HG02885 (cell line): ENCODE data around the gene PADI3.

ENCODE experiments used
- ATAC-seq: cut with Tn5 transposase; IDR thresholded peaks from one replicate; pipeline ENCODE4 v1.9.1; 2021; ENCODE audit warnings: mild to moderate bottlenecking; ENCODE audit not compliant: unreplicated experiment, poor library complexity

Gene PADI3

DNA sequence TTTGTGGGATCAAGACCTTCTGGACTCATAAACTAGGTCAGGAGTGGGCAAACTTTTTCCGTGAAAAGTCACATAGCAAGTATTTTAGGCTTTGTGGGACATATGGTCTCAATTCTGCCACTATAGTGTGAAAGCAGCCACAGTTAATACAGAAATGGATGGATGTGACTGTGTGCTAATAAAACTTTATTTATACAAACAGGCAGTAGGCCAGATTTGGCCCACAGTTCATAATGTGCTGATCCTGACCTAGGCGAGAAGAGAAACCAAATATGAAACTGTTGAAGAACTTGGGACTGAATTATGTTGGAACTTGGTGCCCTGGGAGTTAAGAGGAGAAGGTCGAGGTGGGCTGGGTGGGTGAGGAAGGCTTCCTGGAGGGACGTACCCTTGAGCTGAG lies 17.1 kb downstream of the PADI3 start:
- no peak for ATAC-seq

DNA sequence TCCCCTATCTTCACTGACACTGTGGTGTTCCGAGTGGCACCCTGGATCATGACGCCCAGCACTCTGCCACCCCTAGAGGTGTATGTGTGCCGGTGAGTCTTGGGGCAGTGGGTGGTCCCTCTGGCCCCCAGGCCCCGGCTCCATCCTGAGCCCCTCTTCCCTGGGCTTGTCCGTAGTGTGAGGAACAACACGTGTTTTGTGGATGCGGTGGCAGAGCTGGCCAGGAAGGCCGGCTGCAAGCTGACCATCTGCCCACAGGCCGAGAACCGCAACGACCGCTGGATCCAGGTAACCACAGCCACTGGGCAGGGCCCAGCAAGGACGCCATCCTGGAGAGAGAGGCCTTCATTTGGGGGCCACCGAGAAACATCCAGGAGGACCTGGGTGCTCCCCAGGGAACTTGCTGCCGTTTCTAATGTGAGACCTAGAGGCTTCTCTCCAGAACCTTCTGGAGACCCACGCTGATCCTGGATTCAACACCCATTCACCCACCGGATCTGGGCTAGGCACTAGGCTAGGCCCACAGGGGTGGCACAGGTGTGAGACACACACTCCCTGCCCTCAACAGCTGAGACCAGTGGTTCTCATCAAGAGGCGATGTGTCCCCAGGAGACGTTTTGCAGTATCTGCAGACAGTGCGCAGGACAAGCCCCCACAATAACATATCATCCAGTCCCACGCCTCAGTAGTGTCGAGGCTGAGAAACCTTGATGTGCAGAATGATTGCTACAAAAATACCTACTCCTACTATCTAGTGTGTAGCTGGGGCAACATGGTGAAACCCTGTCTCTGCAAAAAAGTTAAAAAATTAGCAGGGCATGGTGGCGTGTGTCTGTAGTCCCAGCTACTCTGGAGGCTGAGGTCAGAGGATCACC lies 22.2 kb downstream of the PADI3 start:
- ATAC-seq, result no peak

DNA sequence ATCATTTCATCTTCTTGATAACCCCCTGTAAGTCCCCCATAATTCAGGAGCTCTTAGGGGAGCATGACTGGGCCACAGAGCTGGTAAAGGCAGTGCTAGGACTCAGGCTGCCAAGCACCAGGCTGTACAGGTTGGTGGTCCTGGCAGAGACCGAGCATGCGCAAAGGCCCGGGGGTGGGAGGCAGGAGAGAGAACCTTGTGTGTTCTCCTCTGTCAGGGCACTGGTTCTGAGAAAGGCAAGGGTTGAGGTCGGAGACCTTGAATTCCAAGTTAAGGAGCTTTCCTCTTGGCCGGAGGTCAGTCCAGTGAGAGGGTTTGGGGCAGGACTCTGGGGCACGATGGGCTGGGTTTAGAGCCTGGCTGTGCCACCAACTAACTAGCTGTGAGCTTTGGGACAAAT lies 23.2 kb downstream of the PADI3 start:
- ATAC-seq, result no peak

DNA sequence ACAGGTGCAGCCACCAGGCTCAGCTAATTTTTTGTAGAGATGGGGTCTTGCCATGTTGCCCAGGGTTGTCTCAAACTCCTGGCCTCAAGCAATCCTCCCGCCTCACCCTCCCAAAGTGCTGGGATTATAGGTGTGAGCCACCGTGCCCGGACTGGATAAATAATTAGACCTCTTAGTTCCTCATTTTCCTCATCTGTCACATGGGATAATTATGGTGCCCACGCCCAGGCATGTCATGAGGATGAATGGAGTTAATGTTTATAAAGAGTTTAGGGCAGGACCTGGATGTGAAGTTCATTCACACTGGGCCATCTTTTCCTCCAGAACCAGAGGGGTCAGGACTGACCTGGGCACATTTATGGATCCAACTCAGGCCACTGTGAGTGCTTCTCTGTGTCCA lies 23.7 kb downstream of the PADI3 start:
- no peak for ATAC-seq

DNA sequence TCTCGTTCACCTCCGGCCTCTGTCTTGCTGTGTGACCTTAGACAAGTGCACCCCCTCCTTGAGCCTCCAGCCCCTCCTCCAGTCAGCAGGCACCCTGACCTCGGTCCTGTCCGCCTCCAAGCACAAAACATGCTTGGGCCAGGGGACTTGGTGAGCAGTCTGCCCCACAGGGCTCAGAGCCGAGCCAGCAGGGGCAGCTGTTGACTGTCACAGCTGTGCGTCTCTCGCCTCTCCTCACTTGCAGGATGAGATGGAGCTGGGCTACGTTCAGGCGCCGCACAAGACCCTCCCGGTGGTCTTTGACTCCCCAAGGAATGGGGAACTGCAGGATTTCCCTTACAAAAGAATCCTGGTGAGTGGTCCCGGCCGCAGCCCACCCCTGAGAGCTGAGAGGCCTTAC lies 24.2 kb downstream of the PADI3 start:
- no peak for ATAC-seq

DNA sequence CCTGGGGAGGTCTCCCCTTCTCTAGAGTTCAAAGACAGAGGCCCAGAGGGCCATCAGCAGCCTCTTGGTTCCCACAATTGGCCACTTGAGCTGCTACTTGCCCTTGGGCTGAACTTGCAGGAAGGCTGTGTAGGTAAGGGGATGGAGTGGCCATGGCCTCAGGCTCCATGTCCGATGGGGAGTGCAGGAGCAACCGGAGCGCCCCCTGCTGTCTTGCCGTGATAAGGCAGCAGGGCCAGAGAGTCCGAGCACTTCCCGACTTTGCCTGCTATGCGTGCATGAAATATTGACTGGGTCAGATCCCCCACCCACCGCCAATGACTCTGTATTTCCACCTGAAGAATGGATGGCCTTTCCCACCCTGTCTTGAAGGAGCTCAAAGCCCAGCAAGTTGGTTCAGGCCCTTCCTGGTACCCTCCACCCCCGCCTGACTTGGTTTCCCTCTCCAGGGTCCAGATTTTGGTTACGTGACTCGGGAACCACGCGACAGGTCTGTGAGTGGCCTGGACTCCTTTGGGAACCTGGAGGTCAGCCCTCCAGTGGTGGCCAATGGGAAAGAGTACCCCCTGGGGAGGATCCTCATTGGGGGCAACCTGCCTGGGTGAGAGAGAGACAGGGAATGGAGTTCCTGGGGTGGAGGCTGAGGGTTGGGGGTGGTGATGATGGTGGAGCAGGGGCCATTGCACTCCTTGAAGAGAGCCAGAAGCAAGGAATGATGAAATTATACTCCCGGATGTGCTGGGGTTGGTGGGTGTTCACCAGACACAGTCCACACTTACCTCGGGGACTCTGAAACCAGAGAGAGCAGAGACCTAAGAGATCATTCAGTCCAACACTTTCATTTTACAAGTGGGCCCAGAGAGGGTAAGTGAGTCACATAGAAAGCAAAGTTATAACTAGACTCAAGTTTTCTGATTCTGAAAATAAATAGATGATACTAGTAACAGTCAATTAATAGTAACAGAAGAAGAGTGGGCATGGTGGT lies 25.6 kb downstream of the PADI3 start:
- peak; percentile 68 for ATAC-seq

DNA sequence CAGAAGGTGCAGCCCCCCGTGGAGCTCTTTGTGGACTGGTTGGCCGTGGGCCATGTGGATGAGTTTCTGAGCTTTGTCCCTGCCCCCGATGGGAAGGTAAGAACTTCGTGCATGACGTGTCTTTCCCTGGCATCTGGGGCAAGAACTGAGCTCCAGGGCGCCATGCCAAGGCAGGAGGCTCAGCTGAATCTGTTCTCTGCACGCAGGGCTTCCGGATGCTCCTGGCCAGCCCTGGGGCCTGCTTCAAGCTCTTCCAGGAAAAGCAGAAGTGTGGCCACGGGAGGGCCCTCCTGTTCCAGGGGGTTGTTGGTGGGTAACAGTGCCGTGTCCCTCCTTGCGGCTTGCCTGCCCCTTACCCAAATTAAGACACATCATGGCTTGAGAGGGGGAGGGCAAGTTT lies 27.7 kb downstream of the PADI3 start:
- no peak for ATAC-seq

DNA sequence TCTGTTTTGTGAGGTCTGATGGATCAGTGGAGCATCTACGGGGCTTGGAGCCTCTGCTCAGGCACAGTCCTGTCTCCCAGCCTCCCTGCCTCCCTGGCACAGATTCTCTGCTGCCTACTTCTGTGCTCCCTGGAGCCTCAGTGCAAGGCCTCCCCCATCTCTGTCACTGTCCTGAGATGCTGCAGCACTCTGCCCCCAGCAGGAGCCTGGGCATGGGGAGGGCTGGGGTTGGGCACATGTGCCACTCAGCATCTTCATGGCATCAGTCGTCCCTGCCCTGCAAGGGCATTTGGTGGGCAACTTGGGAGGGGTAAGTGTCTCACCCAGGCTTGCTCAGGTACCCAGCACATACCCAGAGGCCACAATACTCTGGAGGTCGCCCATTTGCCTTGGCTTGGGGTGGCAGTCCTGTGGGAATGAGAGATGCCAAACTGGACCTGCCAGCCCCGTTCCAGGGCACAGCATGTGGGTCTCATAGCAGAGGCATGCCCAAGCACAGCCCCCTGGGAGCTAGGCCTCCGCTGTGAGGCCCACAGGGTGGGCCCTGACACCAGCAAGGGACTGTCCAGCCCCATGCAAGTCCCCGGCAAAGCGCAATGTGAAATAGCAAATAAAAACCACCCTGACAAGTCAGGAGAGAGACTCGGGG lies 28.7 kb downstream of the PADI3 start:
- no peak for ATAC-seq

DNA sequence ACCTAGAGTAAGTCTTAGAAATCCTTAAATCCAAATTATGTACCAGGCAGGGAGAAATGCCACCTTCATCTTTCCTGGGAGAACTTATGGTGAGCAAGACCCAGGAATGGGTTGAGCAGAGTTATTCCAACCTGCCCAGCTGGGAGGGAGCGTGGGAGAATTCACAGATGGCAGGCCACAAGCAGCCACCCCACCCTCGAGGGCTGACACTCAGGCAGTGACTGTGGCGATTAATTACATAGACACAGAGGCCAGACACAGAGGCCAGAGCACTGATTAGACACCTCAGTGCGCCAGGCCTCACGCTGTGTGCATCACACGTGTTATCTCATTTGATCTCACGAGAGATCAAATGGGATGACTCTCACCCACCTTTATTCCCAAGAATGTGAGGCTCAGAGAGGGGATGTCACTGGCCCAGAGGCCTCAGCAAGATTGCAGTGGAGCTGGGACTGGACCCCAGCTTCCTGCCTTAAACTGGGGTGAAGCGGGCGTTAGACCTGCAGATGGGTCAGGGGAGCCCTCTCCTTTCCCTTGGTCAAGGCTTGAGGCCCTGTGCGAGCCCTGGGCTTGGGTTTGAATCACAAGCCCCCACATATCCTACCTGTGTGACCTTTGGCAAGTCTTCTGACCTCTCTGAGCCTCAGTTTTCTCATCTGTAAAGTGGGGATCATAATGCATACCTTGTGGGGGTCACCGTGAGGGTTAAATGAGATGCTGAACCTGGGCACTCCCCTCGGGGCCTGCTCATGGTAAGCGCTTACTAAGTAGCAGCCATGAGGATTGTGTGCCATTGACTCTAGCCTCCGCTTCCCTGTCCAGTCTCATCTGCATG lies 30.3 kb downstream of the PADI3 start:
- ATAC-seq, result no peak

DNA sequence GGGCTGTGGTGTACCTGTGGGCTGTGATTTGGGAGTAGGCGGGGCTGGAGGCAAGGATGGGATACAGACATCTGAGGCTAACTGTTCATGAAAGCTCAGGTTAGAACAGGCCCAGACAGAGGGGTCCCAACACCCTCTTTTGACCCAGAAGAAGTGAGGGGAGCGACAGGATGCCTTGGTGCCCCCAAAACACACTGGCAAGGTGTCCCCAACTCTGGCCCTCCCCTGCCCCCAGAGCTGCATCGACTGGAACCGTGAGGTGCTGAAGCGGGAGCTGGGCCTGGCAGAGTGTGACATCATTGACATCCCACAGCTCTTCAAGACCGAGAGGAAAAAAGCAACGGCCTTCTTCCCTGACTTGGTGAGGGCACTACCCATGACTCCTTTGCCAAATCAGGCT lies 31.5 kb downstream of the PADI3 start:
- no peak for ATAC-seq

DNA sequence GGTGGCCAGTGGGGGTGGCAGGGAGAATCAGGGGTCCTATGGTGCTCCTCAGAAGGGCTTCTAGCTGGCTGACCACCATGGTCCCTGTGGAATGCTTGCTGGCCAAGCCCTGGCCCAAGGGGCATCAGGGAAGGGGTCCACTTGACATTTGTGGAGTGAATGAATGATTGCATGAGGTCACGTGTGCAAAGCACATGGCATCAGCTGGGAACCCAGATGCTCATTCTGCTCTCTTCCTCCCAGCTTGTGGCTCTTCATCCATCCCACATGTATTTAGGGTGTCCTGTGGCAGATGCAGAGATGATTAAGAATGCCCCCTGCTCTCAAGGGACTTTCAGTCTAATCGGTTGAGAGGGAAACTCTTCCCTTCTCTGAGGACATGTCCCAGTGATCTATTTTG lies 32.0 kb downstream of the PADI3 start:
- no peak for ATAC-seq

DNA sequence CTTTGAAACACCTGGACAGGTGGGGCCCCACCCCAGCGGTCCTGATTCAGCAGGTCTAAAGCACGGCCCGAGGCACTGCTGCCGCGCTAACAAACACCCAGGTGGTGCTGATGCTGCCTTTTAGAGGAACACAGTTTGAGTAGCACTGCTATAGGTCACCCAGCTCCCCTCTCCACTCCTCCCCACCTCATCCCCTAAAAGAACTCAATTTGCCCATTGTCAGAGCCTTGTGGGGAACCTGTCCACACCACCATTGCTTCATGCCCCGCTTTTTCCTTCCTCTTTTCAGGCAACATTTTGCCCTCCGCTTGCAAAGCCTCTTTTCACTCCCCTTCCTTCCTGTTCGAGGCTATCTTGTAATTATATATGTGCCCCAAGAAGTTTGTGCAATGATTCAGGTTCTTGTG lies 32.9 kb downstream of the PADI3 start:
- no peak for ATAC-seq

DNA sequence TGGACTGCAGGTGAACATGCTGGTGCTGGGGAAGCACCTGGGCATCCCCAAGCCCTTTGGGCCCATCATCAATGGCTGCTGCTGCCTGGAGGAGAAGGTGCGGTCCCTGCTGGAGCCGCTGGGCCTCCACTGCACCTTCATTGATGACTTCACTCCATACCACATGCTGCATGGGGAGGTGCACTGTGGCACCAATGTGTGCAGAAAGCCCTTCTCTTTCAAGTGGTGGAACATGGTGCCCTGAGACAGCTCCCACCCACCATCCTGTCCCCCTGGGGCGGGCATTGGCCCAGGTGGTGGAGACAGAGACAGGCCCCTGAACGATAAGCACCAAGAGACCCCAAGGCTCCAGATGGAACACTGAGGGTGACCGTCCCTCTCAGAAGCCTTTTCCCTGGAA lies 33.9 kb downstream of the PADI3 start:
- no peak for ATAC-seq

DNA sequence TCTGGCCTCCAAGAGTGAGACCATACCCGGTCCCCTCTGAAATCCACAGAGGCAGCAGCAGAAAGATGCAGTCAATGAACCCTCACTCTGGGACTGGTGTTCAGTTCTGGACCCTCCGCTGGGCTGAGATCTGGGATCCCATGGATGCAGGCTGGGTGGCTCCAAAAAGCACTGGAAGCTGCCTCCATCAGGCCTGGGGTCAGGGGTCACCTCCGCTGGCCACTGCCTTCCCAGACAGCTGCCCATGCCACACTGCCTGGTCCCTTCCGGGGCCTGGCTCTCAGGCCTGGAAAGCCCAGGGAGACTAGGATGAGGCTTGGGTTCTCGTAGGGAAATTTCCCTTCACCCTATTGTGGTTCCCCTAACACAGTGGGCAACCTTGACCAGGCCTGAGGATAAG lies 37.7 kb downstream of the PADI3 start:
- ATAC-seq, result no peak

DNA sequence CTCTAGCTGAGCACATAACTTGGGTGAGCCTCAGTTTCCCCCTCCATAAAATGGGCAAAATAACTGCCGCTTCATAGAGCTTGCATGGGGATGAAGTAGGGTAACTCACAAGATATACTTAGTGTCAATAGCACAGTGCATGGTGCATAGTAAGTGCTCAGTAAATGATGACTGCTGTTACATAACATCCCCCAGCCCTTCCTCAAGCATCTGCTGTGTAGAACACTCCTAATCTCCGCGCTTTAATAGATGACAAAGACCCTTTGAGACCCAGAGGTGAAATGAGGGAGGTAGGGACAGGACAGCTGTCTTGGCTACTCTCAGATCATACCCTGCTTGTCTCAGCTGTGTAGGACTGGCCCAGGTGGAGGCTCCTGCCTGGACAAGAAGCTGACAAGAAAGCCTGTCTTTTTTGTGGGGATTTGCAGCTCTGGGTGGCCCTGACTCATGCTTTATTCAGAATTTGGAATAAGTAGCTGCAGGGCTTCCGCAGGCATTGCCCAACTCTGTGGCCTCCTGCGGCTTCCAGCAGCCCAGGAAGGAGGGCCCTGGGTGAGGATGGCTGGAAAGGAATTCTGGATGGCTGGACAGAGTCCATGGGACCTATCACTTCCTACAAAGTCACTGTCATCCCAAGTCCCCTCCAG lies 38.4 kb downstream of the PADI3 start:
- no peak for ATAC-seq

DNA sequence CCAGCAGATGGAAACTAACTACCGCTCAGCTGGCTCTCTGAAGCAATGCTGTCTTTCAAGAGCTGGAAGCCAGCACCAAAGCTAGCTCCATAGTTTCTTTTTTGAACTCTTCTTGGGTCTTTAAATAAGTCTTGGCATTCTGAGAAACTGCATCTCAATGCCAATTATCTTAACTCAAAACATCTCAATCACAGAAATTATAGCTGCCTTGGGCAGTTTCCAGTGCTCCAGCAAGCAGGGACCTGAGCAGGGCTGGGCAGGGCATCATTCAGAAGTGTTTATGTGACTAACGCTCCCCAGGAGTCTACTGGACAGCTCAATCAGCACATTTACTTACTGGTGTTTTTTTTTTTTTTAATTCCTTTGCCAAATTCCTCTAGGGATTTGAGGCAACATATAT lies 40.8 kb downstream of the PADI3 start:
- no peak for ATAC-seq

DNA sequence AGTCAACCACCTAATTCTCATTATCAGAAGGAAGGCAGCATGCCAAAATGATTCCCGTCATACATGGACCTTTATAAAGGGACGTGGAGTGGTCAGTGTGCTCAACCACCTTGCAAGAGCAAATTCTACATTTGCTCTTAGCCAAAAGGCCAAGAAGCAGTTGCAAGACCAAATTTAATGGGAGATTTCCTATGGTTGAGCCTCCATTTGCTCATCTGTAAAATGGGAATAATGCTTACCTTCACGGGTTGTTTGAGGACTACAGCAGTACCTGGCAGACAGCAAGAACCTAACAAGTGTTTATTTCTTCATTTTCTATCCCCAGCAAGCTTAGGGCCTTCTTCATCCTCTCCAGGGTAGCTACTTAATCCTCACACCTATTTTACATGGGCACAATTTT lies 41.7 kb downstream of the PADI3 start:
- no peak for ATAC-seq

DNA sequence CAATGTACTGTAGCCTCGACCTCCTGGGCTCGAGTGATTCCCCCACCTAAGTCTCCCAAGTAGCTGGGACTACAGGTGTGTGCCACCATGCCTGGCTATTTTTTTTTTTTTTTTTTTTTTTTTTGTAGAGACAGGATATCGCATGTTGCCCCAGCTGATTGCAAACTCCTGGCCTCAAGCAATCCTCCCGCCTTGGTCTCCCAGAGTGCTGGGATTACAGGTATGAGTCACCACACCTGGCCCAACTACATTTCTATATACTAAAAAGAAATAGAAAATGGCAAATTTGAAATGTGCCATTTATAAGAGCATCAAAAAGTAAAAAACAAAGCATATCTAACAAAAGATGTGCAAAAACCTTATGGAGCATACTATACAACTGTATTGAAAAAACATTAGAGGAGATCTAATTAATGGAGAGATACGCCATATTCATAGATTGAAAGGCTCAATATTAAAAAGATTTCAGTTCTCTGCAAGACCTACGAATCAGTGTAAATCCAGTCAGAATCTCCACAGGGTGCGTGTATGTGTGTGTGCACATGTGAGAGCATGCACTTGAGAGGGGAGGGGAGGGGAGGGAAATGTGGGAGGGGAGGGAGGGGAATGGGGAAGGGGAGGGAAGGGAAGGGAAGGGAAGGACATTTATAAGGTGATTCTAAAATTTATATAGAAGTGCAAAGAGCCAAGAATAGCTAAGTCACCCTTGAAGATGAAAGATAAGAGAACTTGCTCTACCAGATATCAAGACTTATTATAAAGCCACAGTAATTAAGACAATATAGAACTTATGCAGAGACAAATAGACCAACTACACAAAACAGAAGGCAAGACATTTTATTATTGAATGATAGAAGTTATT lies 43.6 kb downstream of the PADI3 start:
- no peak for ATAC-seq
